Putamen (tissue), 1 donor: ENCODE measurements around the gene ARSA.
"Not testable (repeated sequence)": the region's sequence is repeated elsewhere in the genome, so short reads cannot be mapped to it uniquely, and the experiment has no call there.

Experiments used
- DNase-seq: peaks from one replicate; pipeline ENCODE4 v3.0.0-alpha.2; 2016; ENCODE audit warnings: low spot score

Gene ARSA

DNA sequence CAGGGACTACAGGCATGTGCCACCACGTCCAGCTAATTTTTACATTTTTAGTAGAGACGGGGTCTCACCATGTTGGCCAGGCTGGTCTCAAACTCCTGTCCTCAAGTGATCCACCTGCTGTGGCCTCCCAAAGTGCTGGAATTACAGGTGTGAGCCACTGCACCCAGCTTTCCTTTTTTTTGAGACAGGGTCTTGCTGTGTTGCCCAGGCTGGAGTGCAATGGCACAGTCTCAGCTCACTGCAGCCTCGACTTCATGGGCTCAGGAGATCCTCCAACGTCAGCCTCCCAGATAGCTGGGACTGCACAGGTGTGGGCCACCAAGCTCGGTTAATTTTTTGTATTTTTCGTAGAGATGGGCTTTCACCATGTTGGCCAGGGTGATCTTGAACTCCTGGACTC, 26.7 kb upstream of the ARSA start:
- DNase-seq = not testable (repeated sequence)

DNA sequence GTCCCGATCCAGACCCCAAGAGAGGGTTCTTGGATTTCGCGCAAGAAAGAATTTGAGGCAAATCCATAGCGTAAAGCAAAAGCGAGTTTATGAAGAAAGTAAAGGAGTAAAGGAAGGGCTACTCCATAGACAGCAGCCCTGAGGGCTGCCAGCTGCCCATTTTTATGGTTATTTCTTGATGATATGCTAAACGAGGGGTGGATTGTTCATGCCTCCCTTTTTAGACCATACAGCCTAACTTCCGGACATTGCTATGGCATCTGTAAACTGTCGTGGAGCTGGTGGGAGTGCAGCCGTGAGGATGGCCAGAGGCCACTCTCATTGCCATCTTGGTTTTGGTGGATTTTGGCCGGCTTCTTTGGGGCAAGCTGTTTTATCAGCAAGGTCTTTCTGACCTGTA, 25.3 kb upstream of the ARSA start:
- DNase-seq = no peak

GRCh38 chr22:50643821-50644101, 15.8 kb upstream of the ARSA start:
- not testable (repeated sequence) for DNase-seq

DNA sequence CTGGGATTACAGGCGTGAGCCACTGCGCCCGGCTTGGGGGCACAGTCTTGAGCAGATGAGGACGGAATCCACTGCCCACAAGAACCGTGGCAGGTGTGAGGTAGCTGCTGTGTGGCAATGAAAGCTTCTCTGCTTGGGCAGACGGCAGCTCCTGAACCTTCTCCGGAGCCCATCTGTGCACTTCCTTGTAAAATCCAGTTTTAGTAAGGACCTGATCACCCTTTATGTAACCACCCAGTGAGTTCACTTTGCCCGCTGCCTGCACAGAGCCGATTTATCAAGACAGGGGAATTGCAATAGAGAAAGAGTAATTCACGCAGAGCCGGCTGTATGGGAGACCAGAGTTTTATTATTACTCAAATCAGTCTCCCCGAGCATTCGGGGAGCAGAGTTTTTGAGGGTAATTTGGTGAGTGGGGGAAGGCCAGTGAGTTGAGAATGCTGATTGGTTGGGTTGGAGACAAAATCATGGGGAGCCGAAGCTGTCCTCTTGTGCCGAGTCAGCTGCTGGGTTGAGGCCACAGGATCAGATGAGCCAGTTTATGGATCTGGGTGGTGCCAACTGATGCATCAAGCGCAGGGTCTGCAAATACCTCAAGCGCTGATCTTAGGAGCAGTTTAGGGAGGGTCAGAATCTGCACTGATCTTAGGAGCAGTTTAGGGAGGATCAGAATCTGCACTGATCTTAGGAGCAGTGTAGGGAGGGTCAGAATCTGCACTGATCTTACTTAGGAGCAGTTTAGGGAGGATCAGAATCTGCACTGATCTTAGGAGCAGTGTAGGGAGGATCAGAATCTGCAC, 15.3 kb upstream of the ARSA start:
- DNase-seq = not testable (repeated sequence)

- DNase-seq = peak; percentile 35
These were observed 14.0 kb upstream of the ARSA start for GRCh38 chr22:50641696-50642607.

DNA sequence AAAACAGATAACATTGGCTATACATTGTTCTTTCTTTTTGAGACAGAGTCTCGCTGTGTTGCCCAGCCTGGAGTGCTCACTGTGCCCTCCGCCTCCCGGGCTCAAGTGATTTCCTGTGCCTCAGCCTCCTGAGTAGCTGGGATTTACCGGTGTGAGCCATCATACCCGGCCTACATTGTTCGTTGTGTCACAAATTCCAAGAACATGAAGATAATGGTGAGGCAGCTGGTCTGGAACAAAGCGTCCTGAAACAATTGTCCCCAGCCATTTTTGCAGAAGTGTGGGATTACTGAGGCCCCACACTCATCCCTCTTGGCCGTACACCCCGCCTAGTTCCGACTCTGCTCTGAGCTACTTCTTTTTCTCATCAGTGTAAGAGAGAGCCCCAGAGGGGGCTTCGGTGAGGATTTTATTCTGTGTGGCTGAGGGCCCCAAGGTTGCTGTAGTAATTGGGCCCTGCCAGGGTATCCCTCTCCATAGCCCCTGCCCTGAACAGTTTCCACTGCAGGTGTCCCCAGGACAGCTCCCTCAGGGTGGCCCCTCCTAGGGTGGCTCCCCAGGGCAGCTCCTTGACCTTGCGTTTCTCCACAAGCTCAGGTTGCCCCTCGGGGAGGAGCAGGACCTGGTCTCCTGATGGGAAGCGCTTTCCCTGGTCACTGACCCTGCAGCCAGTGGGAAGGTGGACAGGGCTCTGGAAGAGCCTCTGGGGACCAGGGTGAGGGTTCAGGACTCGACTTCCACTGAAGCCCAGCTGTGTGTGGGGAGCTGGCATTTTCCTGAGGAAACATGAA, 13.1 kb upstream of the ARSA start:
- no peak for DNase-seq

DNA sequence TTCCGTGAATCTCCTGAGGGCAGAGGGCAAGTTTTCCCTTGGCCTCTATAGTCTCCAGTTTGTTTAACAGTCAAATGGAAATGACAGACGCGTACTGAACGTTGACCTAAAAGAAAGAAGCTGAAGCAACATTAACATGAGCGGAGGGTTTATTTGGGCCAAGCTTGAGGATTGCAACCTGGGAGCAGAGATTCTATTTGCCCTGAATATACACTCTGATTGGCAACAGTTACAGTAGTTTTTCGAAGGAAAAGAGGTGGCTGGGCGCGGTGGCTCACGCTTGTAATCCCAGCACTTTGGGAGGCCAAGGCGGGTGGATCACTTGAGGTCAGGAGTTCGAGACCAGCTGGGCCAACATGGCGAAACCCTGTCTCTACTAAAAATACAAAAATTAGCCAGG, 12.3 kb upstream of the ARSA start:
- not testable (repeated sequence) for DNase-seq

- DNase-seq = no peak
These were observed 7.6 kb upstream of the ARSA start for GRCh38 chr22:50635591-50635990.

DNA sequence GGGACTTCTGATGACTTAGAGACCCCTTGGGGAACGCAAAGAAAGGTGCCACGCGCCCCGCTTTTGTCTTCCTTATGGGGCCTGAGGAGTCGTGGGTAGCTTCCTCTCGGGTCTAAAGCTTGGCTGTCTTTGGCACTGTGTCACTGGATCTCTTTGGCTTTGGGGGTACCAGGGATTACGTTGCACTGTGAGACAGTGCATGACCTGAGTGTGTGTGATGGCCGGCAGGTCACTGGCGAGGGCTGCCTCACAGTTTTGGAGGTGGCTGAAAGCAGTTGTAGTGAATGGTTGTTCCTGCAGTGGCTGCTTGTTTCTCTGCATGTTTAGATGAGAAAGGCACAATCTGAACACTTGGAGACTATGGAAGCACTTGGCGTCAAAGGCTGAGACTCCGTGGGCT, 5.8 kb upstream of the ARSA start:
- no peak for DNase-seq

DNA sequence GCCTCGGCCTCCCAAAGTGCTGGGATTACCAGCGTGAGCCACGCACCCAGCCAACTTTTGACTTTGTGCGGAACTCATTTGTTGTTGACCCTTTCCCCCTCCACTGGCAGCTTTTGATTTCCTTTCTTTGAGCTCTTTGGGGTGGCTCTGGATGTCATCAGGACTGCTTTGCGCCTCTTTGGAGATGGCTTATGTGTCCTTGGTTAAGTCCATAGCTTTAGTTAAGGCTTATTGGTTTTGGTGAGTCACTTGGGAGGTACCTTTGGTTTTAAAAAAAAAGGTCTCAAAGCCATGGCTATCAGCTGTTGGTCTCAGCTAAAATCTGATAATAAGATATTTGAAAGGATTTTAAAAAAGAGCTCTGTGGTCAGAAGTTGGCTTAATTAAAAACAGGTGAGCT, 5.1 kb upstream of the ARSA start:
- no peak for DNase-seq

- DNase-seq = no peak
These were observed 2.4 kb upstream of the ARSA start for GRCh38 chr22:50630376-50630775.

GRCh38 chr22:50628543-50629134, 687 bp upstream of the ARSA start:
- DNase-seq = no peak

- DNase-seq = no peak
These were observed 906 bp downstream of the ARSA start for GRCh38 chr22:50626850-50627641.

- DNase-seq = no peak
These were observed 1.6 kb downstream of the ARSA start for GRCh38 chr22:50626314-50626849.

- DNase-seq = no peak
These were observed 2.2 kb downstream of the ARSA start for GRCh38 chr22:50625568-50626313.

- DNase-seq = no peak
These were observed 2.8 kb downstream of the ARSA start for GRCh38 chr22:50625131-50625567.

- DNase-seq = no peak
These were observed 3.4 kb downstream of the ARSA start for GRCh38 chr22:50624347-50625130.

DNA sequence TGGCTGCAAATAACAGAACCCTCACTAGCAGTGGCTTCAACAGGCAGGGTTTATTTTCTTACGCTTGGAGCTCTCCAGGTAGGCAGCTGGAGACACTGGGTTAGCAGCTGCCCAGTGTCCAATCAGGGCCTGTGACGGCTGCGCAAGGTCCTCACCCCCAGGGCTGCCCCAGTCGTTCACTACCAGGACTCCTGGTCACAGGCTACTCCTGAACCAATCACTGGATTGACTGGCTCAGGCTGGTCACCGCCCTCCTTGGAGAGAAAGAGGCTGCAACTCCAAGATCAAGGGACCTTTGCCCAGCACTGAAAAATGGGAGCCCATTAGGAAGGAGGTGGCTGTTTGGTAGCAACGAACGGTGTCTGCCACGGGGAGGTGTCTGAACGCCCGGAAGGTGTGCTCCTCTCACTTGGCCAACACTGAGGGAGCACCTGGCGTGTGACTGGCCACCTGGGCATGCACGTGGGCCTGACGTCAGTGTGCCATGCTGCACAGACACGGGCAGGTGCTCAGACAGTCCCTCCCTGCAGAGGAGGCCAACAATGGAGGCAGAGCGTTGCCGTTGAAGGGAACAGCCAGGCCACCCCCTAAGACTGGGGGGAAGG, 5.1 kb downstream of the ARSA start:
- DNase-seq = no peak
